IPS-18a (cell line): ENCODE results near the gene IFNL4.
"Not testable (repeated sequence)": the region's sequence is repeated elsewhere in the genome, so short reads cannot be mapped to it uniquely, and the experiment has no call there.

Source experiments
- H3K27ac ChIP-seq: one replicate; pipeline ENCODE4 v1.5.1; 2013; ENCODE audit warnings: low read length
- H3K27me3 ChIP-seq: one replicate; pipeline ENCODE4 v1.6.1; 2013; ENCODE audit warnings: mild to moderate bottlenecking, low read length; ENCODE audit not compliant: control insufficient read depth, insufficient read depth
- H3K36me3 ChIP-seq: one replicate; pipeline ENCODE4 v1.6.1; 2013; ENCODE audit warnings: low read depth, low read length; ENCODE audit not compliant: control insufficient read depth
- H3K4me1 ChIP-seq: one replicate; pipeline ENCODE4 v1.6.1; 2013; ENCODE audit warnings: low read depth, low read length; ENCODE audit not compliant: control insufficient read depth
- H3K4me3 ChIP-seq: one replicate; pipeline ENCODE4 v1.5.1; 2013; ENCODE audit warnings: low read length
- H3K9ac ChIP-seq: one replicate; pipeline ENCODE4 v1.6.1; 2013; ENCODE audit warnings: mild to moderate bottlenecking, low read length, moderate library complexity
- H3K9me3 ChIP-seq: one replicate; pipeline ENCODE4 v1.6.1; 2013; ENCODE audit warnings: low read depth, low read length; ENCODE audit not compliant: control insufficient read depth

IFNL4 gene

DNA sequence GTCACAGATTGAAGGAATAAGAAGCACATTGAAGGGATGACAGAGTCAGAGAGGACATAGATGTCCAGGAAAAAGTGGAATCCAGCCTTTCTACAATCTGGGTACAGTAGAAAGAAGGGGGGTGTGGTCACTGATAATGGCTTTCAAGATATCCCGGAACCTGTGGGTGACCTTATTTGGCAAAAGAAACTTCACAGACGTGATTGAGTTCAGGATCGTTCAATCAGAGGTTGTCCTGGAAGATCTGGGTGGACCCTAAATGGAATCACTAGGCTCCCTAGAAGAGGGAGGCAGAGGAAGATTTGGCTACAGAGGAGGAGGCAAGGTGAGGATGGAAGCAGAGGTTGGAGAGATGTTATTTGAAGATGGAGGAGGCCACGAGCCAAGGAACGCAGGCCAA is 31.6 kb downstream of the IFNL4 start:
- Histone ChIP-seq H3K4me1 (no peaks in the 10 kb centered on the region), H3K9ac (no peak overlapping the region), H3K9me3 (no peaks in the 10 kb centered on the region), H3K27me3 (no peaks in the 10 kb centered on the region), H3K36me3 (no peaks in the 10 kb centered on the region), H3K27ac (no peak overlapping the region), H3K4me3 (no peak overlapping the region)

DNA sequence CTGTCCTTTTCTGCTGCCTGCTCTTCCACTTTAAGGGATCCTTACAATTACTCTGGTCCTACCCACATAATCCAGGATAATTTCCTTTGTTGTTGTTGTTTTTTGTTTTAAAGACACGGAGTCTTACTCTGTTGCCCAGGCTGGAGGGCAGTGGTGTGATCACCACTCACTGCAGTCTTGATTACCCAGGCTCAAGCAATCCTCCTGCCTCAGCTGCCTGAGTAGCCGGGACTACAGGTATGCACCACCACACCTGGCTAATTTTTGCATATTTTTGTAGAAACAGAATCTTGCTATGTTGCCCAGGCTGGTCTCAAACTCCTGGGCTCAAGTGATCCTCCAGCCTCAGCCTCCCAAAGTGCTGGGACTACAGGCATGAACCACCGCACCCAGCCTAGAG is 33.3 kb downstream of the IFNL4 start:
- not testable (repeated sequence) for H3K9ac ChIP-seq, H3K4me1 ChIP-seq, H3K9me3 ChIP-seq, H3K36me3 ChIP-seq, H3K4me3 ChIP-seq, H3K27me3 ChIP-seq, H3K27ac ChIP-seq

DNA sequence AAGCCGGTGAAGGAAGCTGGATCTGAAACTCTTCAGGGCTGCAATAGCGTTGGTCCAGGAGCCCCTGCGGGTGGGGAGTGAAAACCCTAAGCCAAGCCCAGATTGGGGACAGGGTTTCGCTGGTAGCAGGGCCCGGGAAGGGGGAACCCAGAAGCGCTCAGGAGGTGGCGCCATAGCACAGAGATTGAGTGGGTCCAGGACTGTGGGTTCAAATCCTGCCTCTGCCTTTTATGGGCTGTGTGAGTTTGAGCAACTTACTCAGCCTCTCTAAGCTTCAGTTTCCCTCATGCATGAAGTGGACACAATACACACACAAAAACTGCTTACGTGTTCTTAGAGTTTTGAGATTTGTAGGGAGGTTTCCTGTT is 36.3 kb downstream of the IFNL4 start:
- Histone ChIP-seq H3K4me1 (no peaks in the 10 kb centered on the region), H3K36me3 (no peaks in the 10 kb centered on the region), H3K27me3 (no peaks in the 10 kb centered on the region), H3K9me3 (no peaks in the 10 kb centered on the region), H3K9ac (no peak overlapping the region), H3K4me3 (no peak overlapping the region), H3K27ac (no peak overlapping the region)

- no peak overlapping the region for H3K27ac ChIP-seq
- no peaks in the 10 kb centered on the region for H3K4me1 ChIP-seq
- no peak overlapping the region for H3K9ac ChIP-seq
These were observed 36.8 kb downstream of the IFNL4 start for GRCh38 chr19:39211731-39212374.

GRCh38 chr19:39209196-39209595 is 39.5 kb downstream of the IFNL4 start:
- H3K27me3 ChIP-seq = no peaks in the 10 kb centered on the region
- no peak overlapping the region for H3K27ac ChIP-seq
- no peaks in the 10 kb centered on the region for H3K9me3 ChIP-seq
- H3K9ac ChIP-seq = no peak overlapping the region
- H3K36me3 ChIP-seq = no peaks in the 10 kb centered on the region
- H3K4me1 ChIP-seq = no peaks in the 10 kb centered on the region
- H3K4me3 ChIP-seq = no peak overlapping the region

More at GRCh38 chr19:39211731-39212374, 36.8 kb downstream of the IFNL4 start:
- H3K27me3 ChIP-seq = no peaks in the 10 kb centered on the region
- no peaks in the 10 kb centered on the region for H3K36me3 ChIP-seq
- H3K9me3 ChIP-seq = no peaks in the 10 kb centered on the region
- no peak overlapping the region for H3K4me3 ChIP-seq

GRCh38 chr19:39208175-39208795 is 40.4 kb downstream of the IFNL4 start:
- H3K4me3 ChIP-seq = no peak overlapping the region
- no peaks in the 10 kb centered on the region for H3K36me3 ChIP-seq
- H3K27me3 ChIP-seq = no peaks in the 10 kb centered on the region
- no peak overlapping the region for H3K27ac ChIP-seq
- no peaks in the 10 kb centered on the region for H3K9me3 ChIP-seq
- no peak overlapping the region for H3K9ac ChIP-seq
- no peaks in the 10 kb centered on the region for H3K4me1 ChIP-seq

DNA sequence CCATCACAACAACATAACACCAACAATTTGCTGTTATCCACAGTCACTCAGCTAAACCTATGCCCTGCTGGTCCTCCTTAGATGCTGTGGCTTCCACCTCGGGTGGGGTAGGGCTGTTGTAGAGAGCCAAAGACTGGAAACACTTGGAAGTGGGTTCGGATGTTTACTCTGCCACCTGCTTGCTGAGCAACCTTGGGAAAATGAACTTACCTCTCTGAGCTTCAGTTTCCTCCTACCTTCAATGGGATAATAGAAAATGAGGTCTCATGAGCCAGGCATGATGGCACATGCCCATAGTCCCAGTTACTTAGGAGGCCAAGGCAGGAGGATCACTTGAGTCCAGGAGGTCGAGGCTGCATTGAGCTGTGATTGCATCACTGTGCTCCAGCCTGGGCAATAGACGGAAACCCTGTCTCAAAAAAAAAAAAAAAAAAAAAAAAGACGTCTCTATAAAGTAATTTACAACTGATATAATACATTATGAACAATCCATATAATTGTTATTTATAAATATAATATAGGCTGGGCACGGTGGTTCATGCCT is 41.3 kb downstream of the IFNL4 start:
- Histone ChIP-seq H3K27me3 (no peaks in the 10 kb centered on the region), H3K36me3 (no peaks in the 10 kb centered on the region), H3K4me1 (no peaks in the 10 kb centered on the region), H3K9ac (no peak overlapping the region), H3K4me3 (no peak overlapping the region), H3K9me3 (no peaks in the 10 kb centered on the region), H3K27ac (no peak overlapping the region)

- H3K9ac ChIP-seq = no peak overlapping the region
- H3K4me1 ChIP-seq = no peaks in the 10 kb centered on the region
- H3K27me3 ChIP-seq = no peaks in the 10 kb centered on the region
- H3K27ac ChIP-seq = no peak overlapping the region
- no peaks in the 10 kb centered on the region for H3K9me3 ChIP-seq
- no peak overlapping the region for H3K4me3 ChIP-seq
- no peaks in the 10 kb centered on the region for H3K36me3 ChIP-seq
These were observed 42.5 kb downstream of the IFNL4 start for GRCh38 chr19:39206122-39206521.

GRCh38 chr19:39205449-39205764 is 43.2 kb downstream of the IFNL4 start:
- no peak overlapping the region for H3K9ac ChIP-seq
- no peaks in the 10 kb centered on the region for H3K9me3 ChIP-seq
- no peak overlapping the region for H3K27ac ChIP-seq

GRCh38 chr19:39203372-39204341 is 45.0 kb downstream of the IFNL4 start, which contains the start of gene SYCN:
SYCN (minus strand) TSS chr19:39204263; CDS start chr19:39204254, 9 bp downstream.
- H3K27ac ChIP-seq = no peak within 1 kb of the TSS
- no peak within 1 kb of the TSS for H3K4me3 ChIP-seq
- no peaks in the 10 kb centered on the region for H3K36me3 ChIP-seq
- no peak within 1 kb of the TSS for H3K9ac ChIP-seq
- H3K9me3 ChIP-seq = no peaks in the 10 kb centered on the region
- H3K4me1 ChIP-seq = no peaks in the 10 kb centered on the region
- H3K27me3 ChIP-seq = peaks cover 5% of the 10 kb centered on the region

More at GRCh38 chr19:39205449-39205764, 43.2 kb downstream of the IFNL4 start:
- no peaks in the 10 kb centered on the region for H3K36me3 ChIP-seq
- H3K4me1 ChIP-seq = no peaks in the 10 kb centered on the region
- no peak overlapping the region for H3K4me3 ChIP-seq
- no peaks in the 10 kb centered on the region for H3K27me3 ChIP-seq

GRCh38 chr19:39202998-39203355 is 45.7 kb downstream of the IFNL4 start:
- H3K9me3 ChIP-seq = no peaks in the 10 kb centered on the region
- peaks cover 11% of the 10 kb centered on the region for H3K27me3 ChIP-seq
- no peak overlapping the region for H3K4me3 ChIP-seq
- H3K4me1 ChIP-seq = no peaks in the 10 kb centered on the region
- H3K27ac ChIP-seq = no peak overlapping the region
- H3K9ac ChIP-seq = no peak overlapping the region
- H3K36me3 ChIP-seq = no peaks in the 10 kb centered on the region
